GM12878 (cell line): ENCODE data around the gene ZCCHC3. TPM values are rescaled to one million over a fixed set of nuclear protein-coding genes. Genes with fewer than 3 reads are reported as not detected.

Source experiments
- ATAC-seq: fragments of 200-7000 bp; cut with Tn5 transposase; 3 replicates; pipeline ENCODE4 v1.9.1; 2020; ENCODE audit warnings: mild to moderate bottlenecking, moderate library complexity
- BruUV-seq: library from RNA; stranded (reverse); fragments of 400-500 nt; replicated peaks from 2 replicates; lab custom pipeline; 2021; lab: Mats Ljungman, UMichigan
- CTCF ChIA-PET: fragments of 300-600 bp; sonication (Branson Sonifier 250); formaldehyde crosslinking; extraction: SDS; loops from one replicate; lab custom pipeline; 2021; ENCODE audit warnings: inconsistent platforms; lab: Yijun Ruan, JAX
- POLR2A ChIA-PET: fragments of 350-600 bp; formaldehyde crosslinking; extraction: SDS; loops from one replicate; lab custom pipeline; 2021; ENCODE audit warnings: inconsistent platforms; lab: Charles Lee
- RAD21 ChIA-PET: fragments of 300-600 bp; sonication (Branson Sonifier 250); formaldehyde crosslinking; loops from one replicate; lab custom pipeline; 2023; ENCODE audit warnings: antibody characterized with exemption; ENCODE audit not compliant: unreplicated experiment; lab: Charles Lee
- SMC1A ChIA-PET: fragments of 300-600 bp; sonication (Branson Sonifier 250); formaldehyde crosslinking; loops from one replicate; lab custom pipeline; 2023; ENCODE audit not compliant: unreplicated experiment, uncharacterized antibody; lab: Charles Lee
- DNase-seq: peaks from one replicate; pipeline ENCODE4 v3.0.0-alpha.2; 2011; ENCODE audit warnings: low read depth, low spot score
- FAIRE-seq: peaks from 3 replicates; lab custom pipeline; 2011; peaks lifted over from hg19 to GRCh38; lab: Jason Lieb, UNC
- H2AFZ ChIP-seq: 2 replicates; pipeline ENCODE4 v1.6.0; 2011; ENCODE audit warnings: low read depth, low read length, control low read depth; ENCODE audit not compliant: control insufficient read depth
- H3K27ac ChIP-seq: 2 replicates; pipeline ENCODE4 v1.5.1; 2011; ENCODE audit warnings: control low read depth; ENCODE audit not compliant: control insufficient read depth, insufficient read depth
- H3K27me3 ChIP-seq, 2 experiments: replicated peaks in 1 of 2; 2 replicates each; pipeline versions ENCODE4 v1.6.0 to v1.6.1; 2011; ENCODE audit warnings: low read length in 1 of 2; ENCODE audit not compliant: control insufficient read depth in 2 of 2, insufficient read depth in 2 of 2
- H3K36me3 ChIP-seq, 2 experiments: 2 replicates each; pipeline ENCODE4 v1.5.1; 2011; ENCODE audit warnings: low read length in 1 of 2; ENCODE audit not compliant: control insufficient read depth in 2 of 2, insufficient read depth in 2 of 2
- H3K4me1 ChIP-seq: 2 replicates; pipeline ENCODE4 v1.6.1; 2011; ENCODE audit warnings: mild to moderate bottlenecking, low read length, moderate library complexity, mixed read lengths; ENCODE audit not compliant: control insufficient read depth, insufficient read depth
- H3K4me2 ChIP-seq: 2 replicates; pipeline ENCODE4 v1.6.0; 2011; ENCODE audit warnings: control low read depth; ENCODE audit not compliant: control insufficient read depth, insufficient read depth
- H3K4me3 ChIP-seq: fragments of 200-600 bp; sonication (generic); 2 replicates; pipeline ENCODE4 v1.5.1; 2016
- H3K79me2 ChIP-seq: 2 replicates; pipeline ENCODE4 v1.6.0; 2011; ENCODE audit warnings: low read length; ENCODE audit not compliant: control insufficient read depth, insufficient read depth
- H3K9ac ChIP-seq: 2 replicates; pipeline ENCODE4 v1.8.0; 2011; ENCODE audit warnings: low read length, control low read depth, mixed read lengths; ENCODE audit not compliant: control insufficient read depth, insufficient read depth
- H3K9me3 ChIP-seq: replicated peaks from 3 replicates; pipeline ENCODE4 v1.5.1; 2011; ENCODE audit warnings: mild to moderate bottlenecking, low read length; ENCODE audit not compliant: control insufficient read depth, insufficient read depth
- H4K20me1 ChIP-seq: 2 replicates; pipeline ENCODE4 v1.6.0; 2011; ENCODE audit not compliant: control insufficient read depth, insufficient read depth
- BHLHE40 ChIP-seq, 2 experiments: fragments of 450-650 bp in 1 of 2; IDR thresholded peaks; 2 replicates each; pipeline ENCODE4 v1.6.1; 2011 to 2017; ENCODE audit warnings: low read depth in 2 of 2, borderline replicate concordance in 1 of 2, improper control_type of control experiment in 1 of 2, low read length in 1 of 2, mild to moderate bottlenecking in 1 of 2
- GABPA ChIP-seq: IDR thresholded peaks from 2 replicates; pipeline ENCODE4 v1.6.1; 2014; ENCODE audit warnings: antibody characterized with exemption, low read depth, mild to moderate bottlenecking, inconsistent platforms
- GATAD2B ChIP-seq: fragments of 450-650 bp; conservative IDR thresholded peaks from 2 replicates; pipeline ENCODE4 v1.6.1; 2017; ENCODE audit warnings: low read depth, mild to moderate bottlenecking, moderate library complexity
- MLLT1 ChIP-seq: fragments of 450-650 bp; IDR thresholded peaks from 2 replicates; pipeline ENCODE4 v1.6.1; 2016; ENCODE audit warnings: mild to moderate bottlenecking
- MTA3 ChIP-seq: IDR thresholded peaks from 2 replicates; pipeline ENCODE4 v1.6.1; 2012; ENCODE audit warnings: low read length, inconsistent platforms, borderline replicate concordance
- NR2F1 ChIP-seq: fragments of 450-650 bp; conservative IDR thresholded peaks from 2 replicates; pipeline ENCODE4 v1.6.1; 2017; ENCODE audit warnings: mild to moderate bottlenecking
- PAX5 ChIP-seq: IDR thresholded peaks from 2 replicates; pipeline ENCODE4 v1.6.1; 2011; ENCODE audit warnings: low read depth, low read length, borderline replicate concordance
- RCOR1 ChIP-seq: conservative IDR thresholded peaks from 2 replicates; pipeline ENCODE4 v1.6.1; 2012; ENCODE audit warnings: low read depth, low read length, improper control_type of control experiment
- RFX5 ChIP-seq: IDR thresholded peaks from 2 replicates; pipeline ENCODE4 v1.6.1; 2011; ENCODE audit warnings: low read depth, low read length, improper control_type of control experiment
- SIN3A ChIP-seq: IDR thresholded peaks from 2 replicates; pipeline ENCODE4 v1.6.1; 2012; ENCODE audit warnings: low read depth, low read length, improper control_type of control experiment
- SIX5 ChIP-seq: IDR thresholded peaks from 2 replicates; pipeline ENCODE4 v1.6.1; 2011; ENCODE audit warnings: mild to moderate bottlenecking, low read depth, low read length, moderate library complexity; ENCODE audit not compliant: severe bottlenecking
- SMAD1 ChIP-seq: fragments of 450-650 bp; IDR thresholded peaks from 2 replicates; pipeline ENCODE4 v1.6.1; 2018; ENCODE audit warnings: mild to moderate bottlenecking, low read depth; ENCODE audit not compliant: partially characterized antibody
- SP1 ChIP-seq: IDR thresholded peaks from one replicate; pipeline ENCODE4 v1.6.1; 2011; ENCODE audit warnings: low read depth, low read length
- STAT1 ChIP-seq: fragments of 450-650 bp; conservative IDR thresholded peaks from 2 replicates; pipeline ENCODE4 v1.6.1; 2014; ENCODE audit warnings: antibody characterized with exemption, mild to moderate bottlenecking
- TAF1 ChIP-seq: IDR thresholded peaks from 2 replicates; pipeline ENCODE4 v1.6.1; 2011; ENCODE audit warnings: mild to moderate bottlenecking, low read depth, low read length, borderline replicate concordance
- ZNF384 ChIP-seq: IDR thresholded peaks from 2 replicates; pipeline ENCODE4 v1.6.1; 2012; ENCODE audit warnings: low read depth, mild to moderate bottlenecking, low read length, improper control_type of control experiment, borderline replicate concordance
- ZNF622 ChIP-seq: fragments of 450-650 bp; IDR thresholded peaks from 2 replicates; pipeline ENCODE4 v1.6.1; 2017; ENCODE audit warnings: mild to moderate bottlenecking, inconsistent platforms
- ZNF687 ChIP-seq: fragments of 450-650 bp; IDR thresholded peaks from 2 replicates; pipeline ENCODE4 v1.6.1; 2017; ENCODE audit warnings: mild to moderate bottlenecking, moderate library complexity
- WGBS: methylation state at CpG from one replicate; pipeline ENCODE4 v1.1.6; 2016; ENCODE audit warnings: low lambda C conversion rate; ENCODE audit not compliant: insufficient replicate concordance, insufficient coverage; ENCODE audit errors: missing lambda C conversion rate; 5-methylcytosine and 5-hydroxymethylcytosine counted together
- in situ Hi-C: fragments of 300-500 bp; cut with MboI; formaldehyde crosslinking; loops from 9 replicates; pipeline ENCODE4 v1.14.3; 2018; ENCODE audit warnings: mixed read lengths
- intact Hi-C: fragments of 100-400 bp; cut with micrococcal nuclease; formaldehyde crosslinking; loops from one replicate; pipeline ENCODE4 v1.14.2; 2022; ENCODE audit not compliant: unreplicated experiment
- polyA plus RNA-seq, 11 experiments: library from polyadenylated mRNA; depleted of rRNA in 4 of 11; unstranded in 6 of 11; stranded (reverse) in 5 of 11; fragments of >200 nt; fragmentation: Nextera tagmentation in 4 of 11; fragmentation: Illumina TruSeq in 1 of 11; extraction: Ambion mirVana in 4 of 11; extraction: Trizol in 1 of 11; gene quantifications; 1 replicate in 1 of 11; 2 replicates in 10 of 11; pipeline versions ENCODE4 v1.2.1 to v1.2.3, GENCODE V29; 2011 to 2016; ENCODE audit warnings: inconsistent platforms in 2 of 11, missing spikeins in 2 of 11, low read depth in 1 of 11
- total RNA-seq, 4 experiments: library from RNA; depleted of rRNA in 3 of 4; stranded (reverse); fragments of >200 nt in 3 of 4; fragmentation: Illumina TruSeq in 1 of 4; extraction: Trizol in 1 of 4; gene quantifications; 2 replicates each; pipeline versions ENCODE4 v1.2.1 to v1.2.3, GENCODE V29; 2013 to 2021

Gene ZCCHC3
- total and polyA plus RNA-seq, 10 of the 15 experiments (the other 5 are each of a cell fraction or from before 2014, with no cell fraction given), result 5.3 to 36.1 (median 17.2) TPM

GRCh38 chr20:266596-267562 is 30.5 kb upstream of the ZCCHC3 start:
- in situ Hi-C loops, result no loop called here
- SMC1A ChIA-PET, result interaction anchor here (0.7 to 3.1 kb wide), 13 partner anchors 10 to 64 kb away, joined by 3 to 28 read pairs (median 4); partner anchors contain the start of genes DEFB132 and ZCCHC3
- intact Hi-C loops, result loop anchor here (1.0 to 5.0 kb wide), 2 partner anchors 58 to 65 kb away; no protein-coding TSS in a partner anchor
- no peak for TF ChIP-seq MTA3
- TF ChIP-seq GATAD2B, result 0 out of 2 replicates have a peak, but pooled peaks have one; percentile 32
- no peak for TF ChIP-seq ZNF687
- TF ChIP-seq RFX5, result no peak
- TF ChIP-seq TAF1, result no peak
- TF ChIP-seq ZNF384, result no peak
- no peak for TF ChIP-seq SMAD1
- no peak for TF ChIP-seq STAT1
- TF ChIP-seq SP1, result peak; percentile 1
- peak; percentile 57 to 71; a peak in 3 of 4 replicates for TF ChIP-seq BHLHE40 (IDR thresholded peaks at IDR 0.05; ENCODE audit: borderline replicate concordance in 1 of 2, low read depth in 2 of 2, low read length in 1 of 2)
- no peak for TF ChIP-seq SIX5
- no peak for TF ChIP-seq RCOR1
- 0 out of 2 replicates have a peak, but pooled peaks have one; percentile 31 for TF ChIP-seq MLLT1
- no peak for TF ChIP-seq SIN3A
- TF ChIP-seq PAX5, result no peak
- TF ChIP-seq GABPA, result no peak
- no peak for TF ChIP-seq ZNF622
- TF ChIP-seq NR2F1, result peak; percentile 50; the same call in 1 of the 2 replicates

More at GRCh38 chr20:266596-267562, 30.5 kb upstream of the ZCCHC3 start:
- Histone ChIP-seq H3K27ac (no peak overlapping the region), H3K4me3 (peak overlapping the region; percentile 65; the same call in 1 of the 2 replicates), H3K9ac (peak overlapping the region; percentile 53; the same call in 1 of the 2 replicates), H3K4me2 (peak overlapping the region; percentile 95), H3K9me3 (no peaks in the 10 kb centered on the region), H3K4me1 (no peaks in the 10 kb centered on the region), H4K20me1 (no peaks in the 10 kb centered on the region), H3K79me2 (no peaks in the 10 kb centered on the region), H3K27me3 (no peaks in the 10 kb centered on the region), H3K36me3 (no peaks in the 10 kb centered on the region), H2AFZ (peak overlapping the region; percentile 94)
- ATAC-seq (peak; percentile 97), DNase-seq (peak; percentile 41), FAIRE-seq (peak; percentile 80)
- BruUV-seq, result no TSS peak
- ChIA-PET CTCF (interaction anchor here (0.7 to 5.6 kb wide), 29 partner anchors 9 to 171 kb away, joined by 3 to 59 read pairs (median 5); partner anchors contain the start of genes DEFB129, DEFB132 and SOX12), RAD21 (interaction anchor here (0.7 to 2.0 kb wide), 10 partner anchors 29 to 79 kb away, joined by 3 to 19 read pairs (median 4); no protein-coding TSS in a partner anchor), POLR2A (no interaction called here)
- 5% methylated on average over 43 of the region's 43 CpGs for WGBS
